SK-N-SH (cell line): Measurements from ENCODE around the gene GRB10.

ENCODE experiments used
- CTCF ChIP-seq: fragments of 200-600 bp; sonication (generic); IDR thresholded peaks from 2 replicates; pipeline ENCODE4 v1.6.1; 2017; ENCODE audit warnings: antibody characterized with exemption, mild to moderate bottlenecking, moderate library complexity
- EZH2phosphoT487 ChIP-seq: fragments of 200-600 bp; sonication (generic); IDR thresholded peaks from 2 replicates; pipeline ENCODE4 v1.6.1; 2017; ENCODE audit warnings: low read depth, mixed run types, mild to moderate bottlenecking, antibody characterized with exemption, moderate library complexity, borderline replicate concordance
- FOSL2 ChIP-seq: IDR thresholded peaks from 2 replicates; pipeline ENCODE4 v1.4.0; 2012; ENCODE audit warnings: low read depth, mild to moderate bottlenecking, moderate library complexity, borderline replicate concordance
- FOXM1 ChIP-seq: IDR thresholded peaks from 2 replicates; pipeline ENCODE4 v1.4.0; 2012; ENCODE audit warnings: low read depth, mild to moderate bottlenecking
- NFIC ChIP-seq: IDR thresholded peaks from 2 replicates; pipeline ENCODE4 v1.4.0; 2012; ENCODE audit warnings: borderline replicate concordance
- NRF1 ChIP-seq: IDR thresholded peaks from 2 replicates; pipeline ENCODE4 v1.6.1; 2012; ENCODE audit warnings: low read depth, mild to moderate bottlenecking, low read length
- PBX3 ChIP-seq: IDR thresholded peaks from 2 replicates; pipeline ENCODE4; 2012
- POLR2AphosphoS5 ChIP-seq: IDR thresholded peaks from 2 replicates; pipeline ENCODE4 v1.6.1; 2012; ENCODE audit warnings: low read depth, low read length
- SIN3A ChIP-seq: IDR thresholded peaks from 2 replicates; pipeline ENCODE4 v1.6.1; 2012; ENCODE audit warnings: low read depth, mild to moderate bottlenecking, low read length, moderate library complexity, borderline replicate concordance
- YY1 ChIP-seq: IDR thresholded peaks from 2 replicates; pipeline ENCODE4 v1.4.0; 2012; ENCODE audit warnings: low read depth, mild to moderate bottlenecking

GRCh38 chr7:50679218-50680007 lies 103.3 kb downstream of the GRB10 start:
- TF ChIP-seq POLR2AphosphoS5 (no peak), CTCF (peak; percentile 68), PBX3 (no peak), YY1 (no peak), NFIC (no peak), FOSL2 (no peak), NRF1 (no peak), FOXM1 (no peak), EZH2phosphoT487 (no peak), SIN3A (no peak)
